Astrocyte of the hippocampus (primary cell): ENCODE results near the gene ZBED1.
"Not testable (repeated sequence)": the region's sequence is repeated elsewhere in the genome, so short reads cannot be mapped to it uniquely, and the experiment has no call there.

Experiments used
- DNase-seq: peaks from one replicate; pipeline ENCODE4 v3.0.0; 2011; ENCODE audit warnings: low read depth, low spot score

Gene ZBED1

GRCh38 chrX:2500803-2501558, at the start of gene ZBED1, which contains the start of gene DHRSX:
Gene ZBED1, minus strand, starts transcription at chrX:2500976. Its CDS starts 10,257 bp downstream, at chrX:2490719.
Gene DHRSX, minus strand, starts transcription at chrX:2500976. Its CDS starts 51 bp downstream, at chrX:2500925.
- peak; percentile 68 for DNase-seq

- no peak for DNase-seq
Measured at GRCh38 chrX:2549876-2550275, 49.1 kb upstream of the ZBED1 start.

GRCh38 chrX:2548711-2549423, 48.1 kb upstream of the ZBED1 start:
- no peak for DNase-seq

GRCh38 chrX:2547736-2548135, 47.0 kb upstream of the ZBED1 start:
- no peak for DNase-seq

GRCh38 chrX:2546496-2546895, 45.7 kb upstream of the ZBED1 start:
- DNase-seq: no peak

- no peak for DNase-seq
Measured at GRCh38 chrX:2545144-2545543, 44.4 kb upstream of the ZBED1 start.

- DNase-seq: peak; percentile 2
Measured at GRCh38 chrX:2542826-2543521, 42.2 kb upstream of the ZBED1 start.

- no peak for DNase-seq
Measured at GRCh38 chrX:2541603-2542002, 40.8 kb upstream of the ZBED1 start.

- no peak for DNase-seq
Measured at GRCh38 chrX:2540426-2540947, 39.7 kb upstream of the ZBED1 start.

GRCh38 chrX:2539586-2539985, 38.8 kb upstream of the ZBED1 start:
- peak; percentile 3 for DNase-seq

- peak; percentile 59 for DNase-seq
Measured at GRCh38 chrX:2538031-2538757, 37.4 kb upstream of the ZBED1 start.

GRCh38 chrX:2536974-2537373, 36.2 kb upstream of the ZBED1 start:
- no peak for DNase-seq

- no peak for DNase-seq
Measured at GRCh38 chrX:2536141-2536540, 35.4 kb upstream of the ZBED1 start.

- not testable (repeated sequence) for DNase-seq
Measured at GRCh38 chrX:2534261-2535021, 33.7 kb upstream of the ZBED1 start.

GRCh38 chrX:2533424-2533823, 32.6 kb upstream of the ZBED1 start:
- no peak for DNase-seq

- no peak for DNase-seq
Measured at GRCh38 chrX:2526390-2526789, 25.6 kb upstream of the ZBED1 start.

- no peak for DNase-seq
Measured at GRCh38 chrX:2523911-2524310, 23.1 kb upstream of the ZBED1 start.

GRCh38 chrX:2521927-2522386, 21.2 kb upstream of the ZBED1 start:
- DNase-seq: no peak

GRCh38 chrX:2521092-2521926, 20.5 kb upstream of the ZBED1 start:
- no peak for DNase-seq

GRCh38 chrX:2520539-2520938, 19.8 kb upstream of the ZBED1 start:
- DNase-seq: no peak
